ENCODE measurements around the gene PPP2R5A. TPM values are rescaled to one million over a fixed set of nuclear protein-coding genes. Genes with fewer than 3 reads are reported as not detected.

The PPP2R5A gene
- total RNA-seq, 2 donors from 2014 or later, result 40.7 to 41.4 TPM

DNA sequence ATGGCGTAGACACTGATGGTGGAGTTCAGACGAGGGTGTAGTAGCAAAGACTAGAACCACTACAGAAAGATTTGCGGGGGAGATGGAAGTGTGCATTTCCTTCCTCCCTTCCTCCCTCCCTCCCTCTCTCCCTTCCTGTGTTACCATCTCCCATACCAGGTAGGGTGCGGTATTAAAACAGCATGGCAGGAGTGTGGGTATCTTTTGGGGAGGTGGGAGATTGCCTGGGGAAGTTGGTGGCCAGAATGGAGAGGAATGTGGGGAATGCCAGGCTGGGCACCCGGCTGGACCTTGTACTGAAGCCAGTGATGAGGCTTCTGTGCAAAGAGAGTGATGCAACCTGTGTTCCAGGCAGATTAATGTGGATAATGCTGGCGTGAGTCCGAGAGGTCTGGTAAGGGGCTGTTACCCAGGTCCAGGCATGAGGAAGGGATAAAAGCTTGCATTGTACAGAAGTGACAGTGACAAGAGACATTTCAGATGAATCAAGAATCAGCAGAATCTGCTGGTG lies 30.3 kb upstream of the PPP2R5A start:
- 90 to 97% methylated on average over 2 to 6 of the region's 7 CpGs for WGBS, 2 experiments (ENCODE audit: insufficient coverage in 1 of 2, insufficient read length in 1 of 2)
- no peak overlapping the region for H3K27ac ChIP-seq (ENCODE audit: low read depth, low read length)
- no peaks in the 10 kb centered on the region for H3K36me3 Mint-ChIP-seq (ENCODE audit: low read depth)

DNA sequence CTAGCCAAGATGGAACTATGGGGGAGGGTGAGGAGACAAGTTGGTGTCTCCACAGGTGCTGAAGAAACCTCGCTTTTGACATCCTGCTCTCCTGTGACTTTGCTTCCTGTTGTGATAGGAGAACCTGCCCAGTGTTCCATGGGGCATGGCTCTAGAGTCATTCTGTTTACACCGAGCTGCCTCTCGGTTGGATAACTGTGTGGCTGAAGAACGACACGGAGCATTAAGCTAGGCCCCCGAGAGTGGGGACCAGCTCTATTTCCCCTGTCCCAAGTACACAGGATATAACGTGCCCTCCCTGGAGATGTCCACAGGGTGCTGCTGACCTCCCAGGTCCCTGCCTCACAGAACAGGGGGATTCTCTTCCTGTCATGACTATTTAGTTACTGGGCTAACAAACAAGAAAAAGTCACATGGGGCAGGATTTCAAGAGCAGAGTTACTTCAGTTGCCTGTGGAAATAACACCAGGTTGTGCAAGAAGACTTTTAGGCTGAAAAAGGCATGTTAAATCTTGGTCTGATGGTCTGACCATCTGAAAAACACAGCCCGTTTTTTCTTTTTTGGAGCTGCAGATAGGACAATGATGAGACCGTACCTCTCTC lies 29.4 kb upstream of the PPP2R5A start:
- H3K4me3 Mint-ChIP-seq, result no peak overlapping the region

More for the DNA sequence above, 30.3 kb upstream of the PPP2R5A start:
- no peak for DNase-seq
- no peaks in the 10 kb centered on the region for H3K36me3 ChIP-seq (ENCODE audit: control insufficient read depth, insufficient read depth, low read length)
- H3K27ac Mint-ChIP-seq, result no peak overlapping the region
- no peaks in the 10 kb centered on the region for H3K27me3 ChIP-seq (ENCODE audit: control insufficient read depth, insufficient read depth, low read length, poor library complexity, severe bottlenecking)
- H3K9ac ChIP-seq (ENCODE audit: extremely low read depth, low read length, poor library complexity, severe bottlenecking), result no peak overlapping the region
- H3K4me3 Mint-ChIP-seq, result no peak overlapping the region
- H3K9me3 ChIP-seq (ENCODE audit: control insufficient read depth, low read length), result no peaks in the 10 kb centered on the region
- H3K4me1 Mint-ChIP-seq, result peaks cover 11% of the 10 kb centered on the region
- H3K9me3 Mint-ChIP-seq, result no peaks in the 10 kb centered on the region
- H3K27me3 Mint-ChIP-seq (ENCODE audit: insufficient read depth), result no peaks in the 10 kb centered on the region
- no peaks in the 10 kb centered on the region for H3K4me1 ChIP-seq (ENCODE audit: control insufficient read depth, insufficient read depth, low read length)
- no peak overlapping the region for H3K4me3 ChIP-seq (ENCODE audit: low read length)
- TF ChIP-seq, protein P1, sequence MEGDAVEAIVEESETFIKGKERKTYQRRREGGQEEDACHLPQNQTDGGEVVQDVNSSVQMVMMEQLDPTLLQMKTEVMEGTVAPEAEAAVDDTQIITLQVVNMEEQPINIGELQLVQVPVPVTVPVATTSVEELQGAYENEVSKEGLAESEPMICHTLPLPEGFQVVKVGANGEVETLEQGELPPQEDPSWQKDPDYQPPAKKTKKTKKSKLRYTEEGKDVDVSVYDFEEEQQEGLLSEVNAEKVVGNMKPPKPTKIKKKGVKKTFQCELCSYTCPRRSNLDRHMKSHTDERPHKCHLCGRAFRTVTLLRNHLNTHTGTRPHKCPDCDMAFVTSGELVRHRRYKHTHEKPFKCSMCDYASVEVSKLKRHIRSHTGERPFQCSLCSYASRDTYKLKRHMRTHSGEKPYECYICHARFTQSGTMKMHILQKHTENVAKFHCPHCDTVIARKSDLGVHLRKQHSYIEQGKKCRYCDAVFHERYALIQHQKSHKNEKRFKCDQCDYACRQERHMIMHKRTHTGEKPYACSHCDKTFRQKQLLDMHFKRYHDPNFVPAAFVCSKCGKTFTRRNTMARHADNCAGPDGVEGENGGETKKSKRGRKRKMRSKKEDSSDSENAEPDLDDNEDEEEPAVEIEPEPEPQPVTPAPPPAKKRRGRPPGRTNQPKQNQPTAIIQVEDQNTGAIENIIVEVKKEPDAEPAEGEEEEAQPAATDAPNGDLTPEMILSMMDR (conservative IDR thresholded peaks at IDR 0.05), result no peak

DNA sequence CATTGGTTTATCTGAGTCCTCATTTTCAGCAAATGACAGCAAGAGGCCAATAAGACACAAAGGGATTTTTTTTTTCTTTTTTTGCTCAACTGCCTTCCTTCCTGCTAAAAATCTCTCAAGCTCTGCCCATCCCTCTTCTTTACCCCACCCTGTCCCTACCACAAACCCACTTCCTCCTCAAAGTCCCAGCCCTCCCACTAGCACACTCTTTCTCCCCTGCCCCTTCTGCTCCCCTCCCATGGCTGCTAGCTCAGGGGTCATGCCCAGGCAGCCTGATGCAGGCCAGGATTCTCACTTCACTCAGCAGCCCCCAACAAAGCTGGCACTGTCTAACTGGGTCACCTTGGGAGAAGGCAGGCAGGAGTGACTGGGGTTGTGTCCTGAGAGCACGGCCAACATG lies 28.8 kb upstream of the PPP2R5A start:
- TF ChIP-seq, protein P1 (conservative IDR thresholded peaks at IDR 0.05), result no peak
- H3K27ac ChIP-seq (ENCODE audit: low read depth, low read length), result no peak overlapping the region
- Mint-ChIP-seq H3K27ac (no peak overlapping the region), H3K4me3 (no peak overlapping the region), H3K36me3 (ENCODE audit: low read depth) (no peaks in the 10 kb centered on the region), H3K9me3 (no peaks in the 10 kb centered on the region), H3K4me1 (peaks cover 20% of the 10 kb centered on the region), H3K27me3 (ENCODE audit: insufficient read depth) (no peaks in the 10 kb centered on the region)
- no peaks in the 10 kb centered on the region for H3K36me3 ChIP-seq (ENCODE audit: control insufficient read depth, insufficient read depth, low read length)
- peaks cover 5% of the 10 kb centered on the region for H3K4me1 ChIP-seq (ENCODE audit: control insufficient read depth, insufficient read depth, low read length)
- no peaks in the 10 kb centered on the region for H3K9me3 ChIP-seq (ENCODE audit: control insufficient read depth, low read length)
- H3K9ac ChIP-seq (ENCODE audit: extremely low read depth, low read length, poor library complexity, severe bottlenecking), result no peak overlapping the region
- no peak for DNase-seq
- no peaks in the 10 kb centered on the region for H3K27me3 ChIP-seq (ENCODE audit: control insufficient read depth, insufficient read depth, low read length, poor library complexity, severe bottlenecking)
- 86% methylated on average over 1 of the region's 1 CpG; no CpG with 5 or more reads in 1 of the 2 experiments for whole genome bisulfite sequencing, 2 experiments (ENCODE audit: insufficient coverage in 1 of 2, insufficient read length in 1 of 2)
- no peak overlapping the region for H3K4me3 ChIP-seq (ENCODE audit: low read length)

More for the DNA sequence above, 29.4 kb upstream of the PPP2R5A start:
- no peaks in the 10 kb centered on the region for H3K27me3 ChIP-seq (ENCODE audit: control insufficient read depth, insufficient read depth, low read length, poor library complexity, severe bottlenecking)
- peaks cover 14% of the 10 kb centered on the region for H3K4me1 Mint-ChIP-seq
- 89 to 98% methylated on average over 8 to 9 of the region's 9 CpGs for WGBS, 2 experiments (ENCODE audit: insufficient coverage in 1 of 2, insufficient read length in 1 of 2)
- H3K9me3 ChIP-seq (ENCODE audit: control insufficient read depth, low read length), result no peaks in the 10 kb centered on the region
- no peaks in the 10 kb centered on the region for H3K4me1 ChIP-seq (ENCODE audit: control insufficient read depth, insufficient read depth, low read length)
- DNase-seq, result no peak
- H3K36me3 ChIP-seq (ENCODE audit: control insufficient read depth, insufficient read depth, low read length), result no peaks in the 10 kb centered on the region
- no peak overlapping the region for H3K27ac ChIP-seq (ENCODE audit: low read depth, low read length)
- TF ChIP-seq, protein P1 (conservative IDR thresholded peaks at IDR 0.05), result no peak
- H3K9ac ChIP-seq (ENCODE audit: extremely low read depth, low read length, poor library complexity, severe bottlenecking), result no peak overlapping the region
- no peak overlapping the region for H3K27ac Mint-ChIP-seq
- H3K9me3 Mint-ChIP-seq, result no peaks in the 10 kb centered on the region
- H3K4me3 ChIP-seq (ENCODE audit: low read length), result no peak overlapping the region
- H3K36me3 Mint-ChIP-seq (ENCODE audit: low read depth), result no peaks in the 10 kb centered on the region
- no peaks in the 10 kb centered on the region for H3K27me3 Mint-ChIP-seq (ENCODE audit: insufficient read depth)

Measured in endodermal cell (in vitro differentiated cells).